Measurements from ENCODE around the gene CKLF.
"Not testable (repeated sequence)": the region's sequence is repeated elsewhere in the genome, so short reads cannot be mapped to it uniquely, and the experiment has no call there.

CKLF gene

GRCh38 chr16:66542396-66542795, 10.0 kb upstream of the CKLF start:
- no peak for DNase-seq (ENCODE audit: low spot score)

- DNase-seq (ENCODE audit: low spot score) = no peak
Observed at GRCh38 chr16:66543541-66543940, 8.8 kb upstream of the CKLF start.

GRCh38 chr16:66544016-66544757, 8.2 kb upstream of the CKLF start:
- no peak for DNase-seq (ENCODE audit: low spot score)

- DNase-seq (ENCODE audit: low spot score) = no peak
Observed at GRCh38 chr16:66547101-66547989, 5.0 kb upstream of the CKLF start.

GRCh38 chr16:66548068-66548467, 4.3 kb upstream of the CKLF start:
- DNase-seq (ENCODE audit: low spot score) = no peak

GRCh38 chr16:66548868-66549267, 3.5 kb upstream of the CKLF start:
- DNase-seq (ENCODE audit: low spot score) = no peak

GRCh38 chr16:66549284-66550131, 2.9 kb upstream of the CKLF start, which contains the start of gene TK2:
Gene TK2 (minus strand): TSS chr16:66550122. CDS start chr16:66550061, 61 bp downstream.
- peak; percentile 37 for DNase-seq (ENCODE audit: low spot score)

GRCh38 chr16:66551348-66551759, 1.0 kb upstream of the CKLF start:
- peak; percentile 69 for DNase-seq (ENCODE audit: low spot score)

- DNase-seq (ENCODE audit: low spot score) = no peak
Observed at GRCh38 chr16:66551788-66552285, 539 bp upstream of the CKLF start.

- DNase-seq (ENCODE audit: low spot score) = peak; percentile 25
Observed at GRCh38 chr16:66553223-66553622, 847 bp downstream of the CKLF start.

- DNase-seq (ENCODE audit: low spot score) = no peak
Observed at GRCh38 chr16:66554021-66554420, 1.6 kb downstream of the CKLF start.

GRCh38 chr16:66554495-66554894, 2.1 kb downstream of the CKLF start:
- no peak for DNase-seq (ENCODE audit: low spot score)

- no peak for DNase-seq (ENCODE audit: low spot score)
Observed at GRCh38 chr16:66560107-66560506, 7.7 kb downstream of the CKLF start.

- no peak for DNase-seq (ENCODE audit: low spot score)
Observed at GRCh38 chr16:66561381-66562080, 9.2 kb downstream of the CKLF start.

- DNase-seq (ENCODE audit: low spot score) = peak; percentile 20
Observed at GRCh38 chr16:66562409-66562808, 10.0 kb downstream of the CKLF start.

- DNase-seq (ENCODE audit: low spot score) = no peak
Observed at GRCh38 chr16:66562986-66563385, 10.6 kb downstream of the CKLF start.

GRCh38 chr16:66563574-66564334, 11.4 kb downstream of the CKLF start:
- DNase-seq (ENCODE audit: low spot score) = no peak

GRCh38 chr16:66566051-66566901, 13.9 kb downstream of the CKLF start, which contains the start of gene CMTM1:
Gene CMTM1 (plus strand): TSS chr16:66566439. CDS start chr16:66566514, 75 bp downstream.
- no peak for DNase-seq (ENCODE audit: low spot score)

- DNase-seq (ENCODE audit: low spot score) = not testable (repeated sequence)
Observed at GRCh38 chr16:66567270-66567669, 14.9 kb downstream of the CKLF start.

Measured in CD4-positive, alpha-beta T cell treated with Interleukin-15 for 4 hours (primary cell).